Measurements from ENCODE around the gene CFAP69.
"Not testable (repeated sequence)": the region's sequence is repeated elsewhere in the genome, so short reads cannot be mapped to it uniquely, and the experiment has no call there.

The CFAP69 gene

GRCh38 chr7:90320801-90321494 lies 76.0 kb downstream of the CFAP69 start, which contains the start of gene FAM237B:
Gene FAM237B, minus strand, starts transcription at chr7:90321304. Its CDS starts 1,556 bp downstream, at chr7:90319748.
- POLR2A ChIA-PET = no interaction called here
- no peak for TF ChIP-seq LEF1 (IDR thresholded peaks at IDR 0.05; ENCODE audit: borderline replicate concordance)
- TF ChIP-seq FOXK2 (IDR thresholded peaks at IDR 0.05) = no peak
- TF ChIP-seq L3MBTL2 (conservative IDR thresholded peaks at IDR 0.05) = peak; percentile 45
- DNase-seq (ENCODE audit: extremely low spot score) = peak; percentile 55
- CTCF ChIA-PET = interaction anchor here (0.9 kb wide), 1 partner anchor 25 kb away, joined by 3 read pairs; no protein-coding TSS in a partner anchor

- TF ChIP-seq BHLHE40 (IDR thresholded peaks at IDR 0.05; ENCODE audit: borderline replicate concordance) = no peak
- POLR2A ChIA-PET = no interaction called here
- CTCF ChIA-PET = no interaction called here
- DNase-seq (ENCODE audit: extremely low spot score) = no peak
These were observed 77.9 kb downstream of the CFAP69 start for GRCh38 chr7:90322837-90323236.

GRCh38 chr7:90326500-90326899 lies 81.5 kb downstream of the CFAP69 start:
- no peak for DNase-seq (ENCODE audit: extremely low spot score)
- POLR2A ChIA-PET = no interaction called here
- CTCF ChIA-PET = no interaction called here
- TF ChIP-seq SP1 (IDR thresholded peaks at IDR 0.05) (no peak), ZNF384 (IDR thresholded peaks at IDR 0.05) (no peak), ELF4 (IDR thresholded peaks at IDR 0.05) (no peak), ARNT (IDR thresholded peaks at IDR 0.05) (no peak), FOXK2 (IDR thresholded peaks at IDR 0.05) (no peak), FOXM1 (IDR thresholded peaks at IDR 0.05; ENCODE audit: borderline replicate concordance) (no peak), NFRKB (IDR thresholded peaks at IDR 0.05) (no peak), L3MBTL2 (conservative IDR thresholded peaks at IDR 0.05) (no peak), FOXA1 (IDR thresholded peaks at IDR 0.05) (no peak), SUZ12 (IDR thresholded peaks at IDR 0.05) (no peak), TARDBP (IDR thresholded peaks at IDR 0.05) (no peak)

- no peak for TF ChIP-seq FOXK2 (IDR thresholded peaks at IDR 0.05)
- TF ChIP-seq CTBP1 (IDR thresholded peaks at IDR 0.05; ENCODE audit: borderline replicate concordance) = no peak
- TF ChIP-seq ELF4 (IDR thresholded peaks at IDR 0.05) = no peak
- no peak for TF ChIP-seq ARNT (IDR thresholded peaks at IDR 0.05)
- no peak for DNase-seq (ENCODE audit: extremely low spot score)
- CTCF ChIA-PET = no interaction called here
- POLR2A ChIA-PET = no interaction called here
These were observed 89.3 kb downstream of the CFAP69 start for GRCh38 chr7:90334193-90334843.

GRCh38 chr7:90334926-90335325 lies 90.0 kb downstream of the CFAP69 start:
- DNase-seq (ENCODE audit: extremely low spot score); CTCF ChIA-PET; POLR2A ChIA-PET: not testable (repeated sequence)

- CTCF ChIA-PET = no interaction called here
These were observed 92.1 kb downstream of the CFAP69 start for GRCh38 chr7:90337106-90337505.

GRCh38 chr7:90345016-90345415 lies 100.0 kb downstream of the CFAP69 start:
- ChIA-PET CTCF (no interaction called here), POLR2A (interaction anchor here (1.2 kb wide), 1 partner anchor 8 kb away, joined by 6 read pairs; no protein-coding TSS in a partner anchor)
- DNase-seq (ENCODE audit: extremely low spot score) = no peak
- TF ChIP-seq L3MBTL2 (conservative IDR thresholded peaks at IDR 0.05) (no peak), ZNF384 (IDR thresholded peaks at IDR 0.05) (no peak)

More at GRCh38 chr7:90337106-90337505, 92.1 kb downstream of the CFAP69 start:
- POLR2A ChIA-PET = interaction anchor here (0.9 kb wide), 1 partner anchor 9 kb away, joined by 6 read pairs; no protein-coding TSS in a partner anchor
- TF ChIP-seq TARDBP (IDR thresholded peaks at IDR 0.05) (no peak), PKNOX1 (IDR thresholded peaks at IDR 0.05) (no peak), SUZ12 (IDR thresholded peaks at IDR 0.05) (no peak), ZNF384 (IDR thresholded peaks at IDR 0.05) (no peak), ELF4 (IDR thresholded peaks at IDR 0.05) (no peak), ARNT (IDR thresholded peaks at IDR 0.05) (no peak), HDGF (IDR thresholded peaks at IDR 0.05; ENCODE audit: borderline replicate concordance) (no peak), LEF1 (IDR thresholded peaks at IDR 0.05; ENCODE audit: borderline replicate concordance) (no peak), FOXA1 (IDR thresholded peaks at IDR 0.05) (no peak), L3MBTL2 (conservative IDR thresholded peaks at IDR 0.05) (no peak)
- no peak for DNase-seq (ENCODE audit: extremely low spot score)

- DNase-seq (ENCODE audit: extremely low spot score) = no peak
- CTCF ChIA-PET = interaction anchor here (0.6 to 0.8 kb wide), 3 partner anchors 24 to 38 kb away, joined by 3 to 10 read pairs (median 3); partner anchors contain the start of gene FAM237B
- POLR2A ChIA-PET = interaction anchor here (0.6 to 1.2 kb wide), 2 partner anchors 9 to 68 kb away, joined by 3 to 6 read pairs; no protein-coding TSS in a partner anchor
- TF ChIP-seq NFRKB (IDR thresholded peaks at IDR 0.05) (no peak), LEF1 (IDR thresholded peaks at IDR 0.05; ENCODE audit: borderline replicate concordance) (no peak), SP1 (IDR thresholded peaks at IDR 0.05) (no peak), ELF4 (IDR thresholded peaks at IDR 0.05) (no peak), BHLHE40 (IDR thresholded peaks at IDR 0.05; ENCODE audit: borderline replicate concordance) (no peak), SUZ12 (IDR thresholded peaks at IDR 0.05) (no peak), FOXK2 (IDR thresholded peaks at IDR 0.05) (no peak), HDGF (IDR thresholded peaks at IDR 0.05; ENCODE audit: borderline replicate concordance) (no peak), FOXM1 (IDR thresholded peaks at IDR 0.05; ENCODE audit: borderline replicate concordance) (no peak), PKNOX1 (IDR thresholded peaks at IDR 0.05) (no peak), ZNF384 (IDR thresholded peaks at IDR 0.05) (no peak), ARNT (IDR thresholded peaks at IDR 0.05) (no peak)
These were observed 100.8 kb downstream of the CFAP69 start for GRCh38 chr7:90345595-90346335.
